Neutrophil (primary cell): ENCODE measurements around the gene LRRC8B.

Experiments used
- H3K27ac ChIP-seq: fragments of 200-600 bp; sonication (generic); 2 replicates; pipeline ENCODE4 v1.5.1; 2016; ENCODE audit warnings: mild to moderate bottlenecking, moderate library complexity
- H3K27me3 ChIP-seq: fragments of 200-600 bp; sonication (generic); 2 replicates; pipeline ENCODE4 v1.6.0; 2016; ENCODE audit warnings: mild to moderate bottlenecking
- H3K36me3 ChIP-seq: fragments of 200-600 bp; sonication (generic); 2 replicates; pipeline ENCODE4 v1.5.1; 2017
- H3K4me1 ChIP-seq, 2 experiments: fragments of 200-600 bp in 1 of 2; sonication (generic) in 1 of 2; 1 replicate in 1 of 2; 2 replicates in 1 of 2; pipeline versions ENCODE4 v1.5.1 to v1.6.1; 2013 to 2016; ENCODE audit warnings: low read depth in 1 of 2, low read length in 1 of 2, mild to moderate bottlenecking in 1 of 2, moderate library complexity in 1 of 2; ENCODE audit not compliant: control insufficient read depth in 1 of 2, insufficient read depth in 1 of 2
- H3K4me3 ChIP-seq, 2 experiments: fragments of 200-600 bp in 1 of 2; sonication (generic) in 1 of 2; 1 replicate in 1 of 2; 2 replicates in 1 of 2; pipeline ENCODE4 v1.5.1; 2013 to 2016; ENCODE audit warnings: low read depth in 1 of 2, low read length in 1 of 2, mild to moderate bottlenecking in 1 of 2, moderate library complexity in 1 of 2
- H3K9me3 ChIP-seq: fragments of 200-600 bp; sonication (generic); 2 replicates; pipeline ENCODE4 v1.5.1; 2016
- TF ChIP-seq, protein P1 (sequence below): fragments of 200-600 bp; sonication (generic); IDR thresholded peaks from 2 replicates; pipeline ENCODE4 v1.5.1; 2016; ENCODE audit warnings: antibody characterized with exemption

The LRRC8B gene

DNA sequence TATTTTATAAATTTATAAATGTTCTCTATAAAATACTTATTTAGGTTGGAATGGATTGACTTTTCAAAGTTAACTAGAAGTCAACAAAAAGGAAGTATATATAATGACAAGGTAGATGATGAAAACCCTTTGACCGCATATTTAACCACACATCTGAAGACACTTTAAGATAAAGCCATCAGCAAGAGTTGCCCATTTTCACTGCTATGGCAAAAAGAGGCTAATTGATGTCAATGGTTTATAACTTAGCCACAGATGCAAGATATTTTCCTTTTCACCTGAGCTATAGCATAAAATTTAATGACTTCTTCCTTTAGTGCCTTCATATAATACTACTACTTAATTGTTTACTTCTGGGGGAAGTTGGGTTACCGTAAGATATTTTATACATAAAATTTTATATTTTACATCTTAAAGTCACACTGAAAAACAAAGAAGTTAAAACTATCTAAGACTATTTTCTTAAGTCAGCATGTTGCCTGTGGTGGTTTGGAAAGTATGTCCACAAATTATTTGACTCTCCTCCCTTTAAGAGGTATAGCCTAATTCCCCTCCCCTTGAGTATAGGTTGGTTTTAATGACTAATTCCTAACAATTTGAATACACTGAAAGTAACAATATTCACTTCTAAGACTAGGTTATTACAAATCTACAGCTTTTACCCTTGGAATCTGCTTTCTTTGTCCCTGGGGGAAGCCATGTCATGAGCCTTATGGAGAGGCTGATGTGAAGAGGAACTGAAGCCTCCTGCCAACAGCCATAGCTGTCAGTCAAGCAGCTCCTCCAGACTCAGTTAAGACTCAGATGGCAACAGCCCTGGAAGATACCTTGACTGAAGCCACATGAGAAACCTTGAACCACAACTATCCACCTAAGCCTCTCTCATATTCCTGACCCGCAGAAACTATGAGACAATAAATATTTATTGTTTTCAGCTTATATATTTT is 40.3 kb upstream of the LRRC8B start:
- peak overlapping the region; percentile 30 for H3K27ac ChIP-seq
- peaks cover 23 to 28% of the 10 kb centered on the region in 2 experiments for H3K4me1 ChIP-seq
- H3K27me3 ChIP-seq, result no peaks in the 10 kb centered on the region
- H3K4me3 ChIP-seq, result no peak overlapping the region
- H3K36me3 ChIP-seq, result no peaks in the 10 kb centered on the region
- TF ChIP-seq, protein P1, sequence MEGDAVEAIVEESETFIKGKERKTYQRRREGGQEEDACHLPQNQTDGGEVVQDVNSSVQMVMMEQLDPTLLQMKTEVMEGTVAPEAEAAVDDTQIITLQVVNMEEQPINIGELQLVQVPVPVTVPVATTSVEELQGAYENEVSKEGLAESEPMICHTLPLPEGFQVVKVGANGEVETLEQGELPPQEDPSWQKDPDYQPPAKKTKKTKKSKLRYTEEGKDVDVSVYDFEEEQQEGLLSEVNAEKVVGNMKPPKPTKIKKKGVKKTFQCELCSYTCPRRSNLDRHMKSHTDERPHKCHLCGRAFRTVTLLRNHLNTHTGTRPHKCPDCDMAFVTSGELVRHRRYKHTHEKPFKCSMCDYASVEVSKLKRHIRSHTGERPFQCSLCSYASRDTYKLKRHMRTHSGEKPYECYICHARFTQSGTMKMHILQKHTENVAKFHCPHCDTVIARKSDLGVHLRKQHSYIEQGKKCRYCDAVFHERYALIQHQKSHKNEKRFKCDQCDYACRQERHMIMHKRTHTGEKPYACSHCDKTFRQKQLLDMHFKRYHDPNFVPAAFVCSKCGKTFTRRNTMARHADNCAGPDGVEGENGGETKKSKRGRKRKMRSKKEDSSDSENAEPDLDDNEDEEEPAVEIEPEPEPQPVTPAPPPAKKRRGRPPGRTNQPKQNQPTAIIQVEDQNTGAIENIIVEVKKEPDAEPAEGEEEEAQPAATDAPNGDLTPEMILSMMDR, result no peak
- H3K9me3 ChIP-seq, result no peaks in the 10 kb centered on the region

DNA sequence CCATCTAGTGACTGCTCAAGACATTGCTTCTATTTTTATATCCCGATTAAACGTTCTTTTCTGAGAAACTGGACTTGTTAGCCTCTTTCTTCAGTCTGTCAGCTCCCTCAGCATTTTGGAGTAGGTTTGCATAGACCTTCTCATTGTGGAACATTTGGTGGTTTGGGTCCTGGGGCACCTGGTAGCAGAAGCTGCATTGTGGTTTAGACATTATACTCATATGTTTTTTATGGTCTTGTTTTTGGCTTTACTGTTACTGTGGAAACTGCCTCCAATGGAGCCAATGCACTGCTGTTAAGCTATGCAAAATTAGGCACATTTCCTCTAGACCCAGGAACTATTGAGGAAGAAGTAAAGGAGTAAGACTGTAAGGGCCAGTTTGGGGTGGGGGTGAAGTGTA is 36.7 kb upstream of the LRRC8B start:
- no peak overlapping the region for H3K27ac ChIP-seq
- no peaks in the 10 kb centered on the region for H3K27me3 ChIP-seq
- peaks cover 27 to 33% of the 10 kb centered on the region in 2 experiments for H3K4me1 ChIP-seq
- no peaks in the 10 kb centered on the region for H3K9me3 ChIP-seq
- H3K36me3 ChIP-seq, result no peaks in the 10 kb centered on the region
- no peak overlapping the region for H3K4me3 ChIP-seq
- TF ChIP-seq, protein P1, result no peak

DNA sequence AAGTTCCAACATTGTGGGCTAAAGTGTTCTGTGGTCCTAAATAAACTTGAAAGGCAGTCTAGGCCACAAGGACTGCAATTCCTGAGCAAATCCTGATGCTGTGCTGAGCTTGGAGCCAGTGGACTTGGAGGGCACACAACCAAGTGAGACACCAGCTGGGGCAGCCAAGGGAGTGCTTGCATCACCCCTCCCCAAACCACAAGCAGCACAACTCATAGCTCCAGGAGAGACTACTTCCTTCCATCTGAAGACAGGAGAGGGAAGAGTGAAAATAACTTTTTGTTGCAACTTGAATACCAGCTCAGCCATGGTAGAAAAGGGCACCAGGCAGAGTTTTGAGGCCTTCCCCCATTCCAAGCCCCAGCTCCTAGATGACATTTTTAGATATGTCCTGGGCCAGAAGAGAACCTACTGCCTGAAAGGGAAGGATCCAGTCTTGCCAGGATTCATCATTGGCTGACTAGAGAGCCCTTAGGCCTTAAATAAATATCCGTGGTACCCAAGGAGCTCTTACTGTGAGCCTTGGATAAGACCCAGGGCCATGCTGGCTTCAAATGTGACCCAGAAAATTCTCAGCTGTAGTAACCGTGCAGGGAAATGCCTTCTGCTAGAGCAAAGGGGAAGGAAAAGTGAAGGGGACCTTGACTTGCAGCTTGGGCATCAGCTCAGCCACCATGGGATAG is 35.4 kb upstream of the LRRC8B start:
- no peaks in the 10 kb centered on the region for H3K36me3 ChIP-seq
- peak overlapping the region; percentile 10 for H3K27ac ChIP-seq
- peaks cover 18 to 22% of the 10 kb centered on the region in 2 experiments for H3K4me1 ChIP-seq
- TF ChIP-seq, protein P1, result no peak
- no peaks in the 10 kb centered on the region for H3K9me3 ChIP-seq
- H3K4me3 ChIP-seq, result no peak overlapping the region
- no peaks in the 10 kb centered on the region for H3K27me3 ChIP-seq

DNA sequence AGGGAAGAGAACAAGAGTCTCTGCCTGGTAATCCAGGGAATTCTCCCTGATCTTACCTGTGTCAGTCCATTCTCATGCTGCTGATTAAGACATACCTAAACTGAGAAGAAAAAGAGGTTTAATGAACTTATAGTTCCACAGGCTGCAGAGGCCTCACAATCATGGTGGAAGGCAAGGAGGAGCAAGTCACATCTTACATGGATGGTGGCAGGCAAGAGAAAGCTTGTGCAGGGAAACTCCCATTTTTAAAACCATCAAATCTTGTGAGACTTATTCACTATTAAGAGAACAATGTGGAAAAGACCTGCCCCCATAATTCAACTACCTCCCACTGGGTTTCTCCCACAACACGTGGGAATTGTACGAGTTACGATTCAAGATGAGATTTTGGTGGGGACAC is 34.2 kb upstream of the LRRC8B start:
- Histone ChIP-seq H3K36me3 (no peaks in the 10 kb centered on the region), H3K4me1 (peaks cover 13 to 16% of the 10 kb centered on the region in 2 experiments), H3K4me3 (no peak overlapping the region), H3K9me3 (no peaks in the 10 kb centered on the region), H3K27me3 (no peaks in the 10 kb centered on the region), H3K27ac (no peak overlapping the region)
- TF ChIP-seq, protein P1, result no peak

DNA sequence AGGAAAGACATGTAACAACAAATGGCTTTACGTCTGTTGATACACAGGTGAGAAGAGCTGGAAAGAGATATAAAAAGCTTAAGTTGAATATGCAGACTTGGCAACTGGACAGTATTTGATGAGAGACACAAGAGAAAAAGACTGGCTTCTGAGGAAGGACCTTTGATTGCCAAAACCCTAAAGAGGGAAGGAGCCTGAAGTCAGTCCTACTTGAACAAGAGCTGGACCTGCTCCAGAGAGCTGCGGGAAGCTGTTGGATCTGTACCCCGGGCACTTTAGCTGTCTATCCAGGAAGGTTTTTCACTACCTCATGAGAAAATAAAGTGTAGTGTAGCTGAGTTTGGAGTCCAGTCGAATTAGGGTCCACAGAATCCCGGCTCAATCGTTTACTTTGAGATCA is 25.3 kb upstream of the LRRC8B start:
- Histone ChIP-seq H3K27me3 (no peaks in the 10 kb centered on the region), H3K36me3 (no peaks in the 10 kb centered on the region), H3K9me3 (no peaks in the 10 kb centered on the region), H3K27ac (no peak overlapping the region), H3K4me1 (no peaks in the 10 kb centered on the region), H3K4me3 (no peak overlapping the region)
- TF ChIP-seq, protein P1, result no peak
